Activated CD8-positive, alpha-beta memory T cell treated with anti-CD3 and anti-CD28 coated beads, Interleukin-2, amount 50 U/mL, for 24 hours (primary cell): Measurements from ENCODE around the gene KRTAP4-5.
"Not testable (repeated sequence)": the region's sequence is repeated elsewhere in the genome, so short reads cannot be mapped to it uniquely, and the experiment has no call there.

Experiments used
- DNase-seq: peaks from one replicate; pipeline ENCODE4 v3.0.0-alpha.2; 2020; ENCODE audit errors: extremely low read depth

KRTAP4-5 gene

DNA sequence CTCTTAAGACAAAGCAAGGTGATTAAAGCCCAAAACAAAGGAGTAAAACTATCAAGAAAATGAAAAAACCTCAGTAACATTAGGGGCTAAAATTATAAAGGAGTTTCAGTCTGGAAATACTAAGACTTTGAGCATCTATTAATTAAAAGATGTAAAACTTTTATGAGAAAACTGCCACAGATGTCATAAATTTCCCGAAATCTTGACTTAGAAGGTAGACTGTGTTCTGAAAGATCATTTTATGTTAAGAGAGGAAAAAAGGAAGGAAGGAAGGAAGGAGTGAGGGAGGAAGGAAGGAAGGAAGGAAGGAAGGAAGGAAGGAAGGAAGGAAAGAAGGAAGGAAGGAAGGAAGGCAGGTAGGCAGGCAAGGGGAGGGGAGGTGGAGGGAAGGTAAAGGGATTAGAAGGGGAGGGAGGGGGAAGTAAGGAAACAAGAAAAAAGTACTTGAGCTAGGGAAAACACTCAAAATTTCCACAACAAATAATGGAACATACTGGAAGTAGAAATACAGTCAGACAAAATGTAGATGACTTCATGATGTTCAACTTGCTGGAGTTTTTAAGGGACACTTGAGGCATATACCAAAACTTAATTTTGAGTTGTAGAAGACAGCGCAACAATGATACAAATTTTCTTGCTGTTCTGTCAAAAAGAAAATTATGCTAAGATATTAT lies 2.0 kb downstream of the KRTAP4-5 start:
- DNase-seq = no peak

DNA sequence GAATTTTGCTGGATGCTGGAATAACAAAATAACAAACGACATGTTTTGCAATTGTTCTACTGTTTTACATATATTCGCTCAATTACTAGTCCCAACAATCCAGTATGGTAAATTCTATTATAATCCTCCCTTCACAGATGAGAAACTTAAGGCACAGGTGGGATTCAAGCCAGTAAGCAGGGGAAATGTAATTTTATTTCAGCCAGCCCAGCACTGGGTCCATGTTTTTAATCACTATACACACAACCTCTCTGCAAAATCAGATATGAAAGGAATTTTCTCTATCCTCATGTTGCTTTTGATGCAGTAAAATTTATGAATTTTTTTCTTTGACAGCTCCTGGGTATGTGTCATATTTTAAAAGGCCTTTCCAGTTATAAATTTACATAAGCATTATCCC lies 4.4 kb downstream of the KRTAP4-5 start:
- no peak for DNase-seq

DNA sequence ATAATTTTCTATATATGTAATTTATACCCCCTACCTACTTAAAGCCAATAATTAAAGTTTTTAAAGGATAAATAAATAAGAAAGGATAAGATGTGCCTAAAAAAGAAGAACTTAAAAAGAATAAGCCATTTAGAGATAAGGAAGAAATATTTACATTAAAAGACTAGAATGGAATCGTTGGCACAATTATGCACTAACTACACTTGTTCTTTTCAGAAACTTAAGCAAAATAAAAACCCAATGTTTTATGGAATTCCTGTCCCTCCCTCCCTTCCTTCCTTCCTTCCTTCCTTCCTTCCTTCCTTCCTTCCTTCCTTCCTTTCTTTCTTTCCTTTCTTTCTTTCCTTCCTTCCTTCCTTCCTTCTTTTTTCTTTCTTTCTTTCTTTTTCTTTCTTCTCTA lies 4.8 kb downstream of the KRTAP4-5 start:
- no peak for DNase-seq

DNA sequence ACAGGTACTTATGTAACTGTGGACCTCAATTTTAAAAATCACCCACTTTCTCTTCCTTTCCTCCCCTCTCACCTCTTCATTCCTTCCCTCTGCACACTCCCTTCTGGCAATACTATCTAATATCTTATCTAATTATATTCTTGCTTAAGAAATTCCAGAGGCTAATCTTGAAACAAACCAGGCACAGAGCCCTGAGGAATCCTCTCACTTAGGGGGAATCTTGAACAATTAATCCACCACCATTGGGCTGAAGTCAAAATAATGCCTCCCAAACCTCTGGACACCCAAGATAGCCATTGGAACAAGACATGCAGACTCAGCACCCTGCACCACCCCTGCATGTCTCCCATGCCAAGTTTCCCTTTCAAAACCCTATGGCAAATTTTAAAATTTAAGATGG lies 8.3 kb downstream of the KRTAP4-5 start:
- no peak for DNase-seq

DNA sequence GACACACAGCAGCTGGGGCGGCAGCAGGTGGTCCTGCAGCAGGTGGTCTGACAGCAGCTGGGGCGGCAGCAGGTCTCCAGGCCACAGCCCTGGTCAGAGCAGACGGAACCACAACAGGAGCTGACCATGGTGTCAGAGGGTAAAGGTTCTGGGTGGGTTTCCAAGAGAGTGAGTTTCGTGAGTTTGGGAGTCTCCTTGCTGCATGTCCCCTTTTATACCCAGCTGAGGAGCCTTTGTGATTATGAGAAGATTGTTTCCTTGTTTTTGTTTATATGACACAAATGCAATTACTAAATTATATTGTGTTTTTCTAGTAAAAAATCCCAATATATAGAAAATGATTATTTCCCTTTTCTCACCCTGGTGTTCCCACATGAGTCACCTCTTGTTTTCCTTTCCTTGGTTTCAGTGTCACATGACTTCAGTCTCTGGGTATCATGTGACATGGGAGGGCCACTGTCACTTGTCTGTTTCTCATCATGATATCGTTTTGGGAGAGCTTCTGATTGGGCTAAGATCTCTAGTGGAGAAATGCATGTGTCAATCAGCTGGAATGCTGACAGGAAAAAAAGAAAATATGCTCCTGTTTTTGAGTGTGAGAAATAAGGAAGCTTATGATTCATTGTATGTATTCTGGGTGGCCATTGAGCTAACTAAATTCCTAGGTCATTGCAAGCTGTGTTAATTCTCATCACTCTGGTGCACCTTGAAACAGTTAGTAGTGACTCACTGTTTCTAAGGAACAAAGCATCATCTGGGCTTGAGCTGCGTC lies 9.1 kb downstream of the KRTAP4-5 start, which contains the start of gene KRTAP4-6:
Gene KRTAP4-6 (minus strand): TSS at position 185 of the 772 bp plus-strand sequence. CDS start 57 bp downstream, at position 128.
- DNase-seq = no peak

DNA sequence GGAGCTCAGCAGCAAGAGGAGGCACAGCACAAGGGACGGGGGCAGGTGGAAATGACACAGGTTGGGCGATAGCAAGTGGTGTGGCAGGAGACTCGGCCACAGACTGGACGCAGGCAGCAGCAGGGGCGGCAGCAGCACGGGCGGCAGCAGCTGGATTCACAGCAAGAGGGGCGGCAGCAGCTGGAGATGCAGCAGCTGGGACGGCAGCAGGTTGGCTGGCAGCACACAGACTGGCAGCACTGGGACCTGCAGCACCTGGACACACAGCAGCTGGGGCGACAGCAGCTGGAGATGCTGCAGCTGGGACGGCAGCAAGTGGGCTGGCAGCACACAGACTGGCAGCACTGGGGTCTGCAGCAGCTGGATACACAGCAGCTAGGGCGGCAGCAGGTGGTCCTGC lies 9.8 kb downstream of the KRTAP4-5 start:
- not testable (repeated sequence) for DNase-seq

DNA sequence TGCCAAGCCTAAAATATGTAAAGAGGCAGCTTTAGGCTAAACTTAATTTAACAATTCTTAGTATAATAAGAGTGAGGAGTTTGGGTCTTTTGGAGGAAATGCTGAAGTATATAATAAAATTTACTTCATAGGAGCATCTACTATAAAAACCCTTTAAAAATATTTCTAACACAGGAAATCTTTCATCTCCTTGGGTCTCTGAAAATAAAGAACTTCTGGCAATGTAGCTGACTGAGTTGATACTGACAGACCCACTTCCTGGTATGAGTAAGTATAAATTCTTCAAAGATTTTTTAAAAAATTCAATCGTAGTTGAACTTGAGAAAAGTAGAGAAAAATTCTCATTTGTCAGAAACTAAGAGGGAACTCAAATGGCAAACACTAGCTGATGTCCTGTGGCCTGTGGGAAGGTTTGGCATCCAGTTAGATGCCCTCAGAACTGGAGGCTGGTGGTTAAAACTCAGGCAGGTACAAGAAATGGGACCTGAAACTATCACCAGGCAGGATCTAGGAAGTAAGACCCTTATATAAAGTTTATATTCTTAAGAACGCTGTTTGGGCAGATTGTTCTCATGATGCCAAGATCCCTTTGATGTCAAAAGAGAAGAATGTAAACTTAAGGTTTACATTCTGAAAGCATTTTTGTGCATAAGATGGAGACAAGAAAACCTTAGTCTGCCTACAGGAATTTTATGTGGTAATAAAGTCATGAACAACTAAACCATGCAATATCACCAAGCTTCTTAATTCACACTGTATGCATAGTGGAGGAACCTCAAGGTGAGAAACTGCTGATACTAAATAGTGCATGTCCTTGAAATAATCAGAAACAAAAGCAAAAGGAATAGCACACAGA lies 15.5 kb downstream of the KRTAP4-5 start:
- no peak for DNase-seq

DNA sequence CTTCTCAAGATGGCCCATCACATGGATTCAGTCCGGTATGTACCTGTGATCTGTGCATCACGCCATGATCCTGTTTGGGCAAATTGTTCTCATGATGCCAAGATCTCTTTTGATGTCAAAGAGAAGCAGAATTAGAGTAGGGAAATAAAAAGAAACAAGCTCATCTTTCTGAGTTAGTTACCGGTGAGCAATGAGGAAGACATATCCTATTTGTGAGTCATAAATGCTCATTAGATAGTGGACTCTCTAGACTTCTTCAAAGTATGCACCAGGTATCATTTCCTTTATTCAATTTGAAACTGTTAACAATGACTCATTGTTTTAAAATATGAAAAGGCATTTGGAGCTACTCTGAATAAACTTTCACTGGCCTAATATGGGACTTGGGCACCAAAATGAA lies 17.6 kb downstream of the KRTAP4-5 start:
- no peak for DNase-seq

DNA sequence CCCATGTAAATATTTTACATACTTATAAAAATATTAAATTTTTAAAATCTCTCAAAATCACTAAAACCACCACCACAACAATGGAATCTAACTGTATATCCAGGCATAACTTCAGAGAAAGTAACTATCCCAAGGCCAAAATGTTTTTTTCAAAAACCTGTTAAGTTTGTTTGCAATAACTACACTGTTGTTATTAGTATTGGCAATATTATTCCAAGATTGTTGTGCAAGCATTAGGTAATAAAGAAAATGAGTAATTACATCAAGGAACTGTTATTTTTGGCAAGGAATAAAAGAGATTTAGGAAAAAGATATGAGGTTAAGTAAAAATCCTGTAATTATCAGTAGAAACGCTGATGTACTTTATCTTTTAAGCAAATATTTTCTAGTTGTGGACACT lies 22.3 kb downstream of the KRTAP4-5 start:
- DNase-seq = no peak

DNA sequence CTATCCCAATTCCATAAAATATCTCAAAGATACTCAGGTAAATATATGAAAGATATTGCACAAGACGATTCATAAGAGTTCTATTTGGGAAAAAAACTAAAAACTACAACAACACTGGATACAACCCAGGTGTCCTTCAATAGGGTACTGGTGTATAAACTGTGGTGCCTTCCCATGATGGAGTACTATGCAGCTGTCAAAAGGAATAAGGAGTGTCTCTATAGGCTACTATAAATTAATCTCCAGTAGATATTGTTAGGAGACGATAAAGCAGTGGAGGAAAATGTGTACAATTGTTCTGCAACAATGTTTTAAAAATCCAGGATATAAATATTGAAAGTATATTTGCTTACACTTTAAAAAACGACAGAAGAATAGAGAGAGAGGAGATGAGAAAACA lies 23.2 kb downstream of the KRTAP4-5 start:
- DNase-seq = no peak

DNA sequence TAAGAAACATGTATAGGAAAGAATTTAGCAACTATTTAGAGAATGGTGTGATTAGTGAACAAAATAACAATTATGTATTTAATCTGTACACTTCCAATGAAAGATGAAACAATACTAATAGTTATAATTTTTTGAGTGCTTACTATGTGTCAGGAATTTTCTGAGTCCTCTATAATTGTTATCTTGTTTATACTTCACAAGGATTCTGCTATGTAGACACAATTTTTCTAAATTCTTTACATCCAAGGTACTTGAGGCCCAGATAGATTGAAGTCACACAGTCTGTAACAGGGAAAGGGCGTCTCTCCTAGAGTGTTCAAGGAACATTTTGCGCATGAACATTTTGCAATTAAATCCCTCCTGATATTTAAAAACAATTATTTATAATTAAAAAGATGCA lies 24.6 kb downstream of the KRTAP4-5 start:
- DNase-seq = no peak

DNA sequence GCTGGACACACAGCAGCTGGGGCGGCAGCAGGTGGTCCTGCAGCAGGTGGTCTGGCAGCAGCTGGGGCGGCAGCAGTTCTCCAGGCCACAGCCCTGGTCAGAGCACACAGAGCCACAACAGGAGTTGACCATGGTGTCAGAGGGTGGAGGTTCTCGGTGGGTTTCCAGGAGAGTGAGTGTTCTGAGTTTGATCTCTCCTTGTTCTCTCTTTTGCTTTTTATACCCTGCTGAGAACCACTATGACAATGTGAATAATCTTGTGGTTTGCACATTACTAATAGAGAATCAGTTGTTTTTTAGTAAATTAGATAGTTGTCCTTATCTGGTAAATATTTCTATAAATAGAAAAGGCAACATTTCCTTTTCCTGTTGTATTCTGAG lies 25.6 kb downstream of the KRTAP4-5 start, which contains the start of gene KRTAP4-12:
Gene KRTAP4-12 (minus strand): TSS at position 192 of the 381 bp plus-strand sequence. CDS start 60 bp downstream, at position 132.
- DNase-seq = not testable (repeated sequence)

DNA sequence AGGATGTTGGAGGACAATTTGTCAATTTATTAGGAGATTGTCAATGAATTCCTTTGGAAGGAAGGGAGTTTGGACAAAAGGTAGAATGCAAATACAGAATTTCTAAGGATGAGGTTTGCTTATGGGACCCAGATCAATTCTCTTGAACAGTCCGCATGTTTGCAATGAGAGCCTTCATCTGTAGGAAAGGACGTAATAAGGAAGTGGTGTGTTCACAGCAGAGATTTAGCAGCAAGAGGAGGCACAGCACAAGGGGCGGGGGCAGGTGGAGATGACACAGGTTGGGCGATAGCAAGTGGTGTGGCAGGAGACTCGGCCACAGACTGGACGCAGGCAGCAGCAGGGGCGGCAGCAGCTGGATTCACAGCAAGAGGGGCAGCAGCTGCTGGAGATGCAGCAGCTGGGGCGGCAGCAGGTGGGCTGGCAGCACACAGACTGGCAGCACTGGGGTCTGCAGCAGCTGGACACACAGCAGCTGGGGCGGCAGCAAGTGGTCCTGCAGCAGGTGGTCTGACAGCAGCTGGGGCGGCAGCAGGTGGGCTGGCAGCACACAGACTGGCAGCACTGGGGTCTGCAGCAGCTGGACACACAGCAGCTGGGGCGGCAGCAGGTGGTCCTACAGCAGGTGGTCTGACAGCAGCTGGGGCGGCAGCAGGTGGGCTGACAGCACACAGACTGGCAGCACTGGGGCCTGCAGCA lies 26.2 kb downstream of the KRTAP4-5 start:
- DNase-seq = not testable (repeated sequence)

DNA sequence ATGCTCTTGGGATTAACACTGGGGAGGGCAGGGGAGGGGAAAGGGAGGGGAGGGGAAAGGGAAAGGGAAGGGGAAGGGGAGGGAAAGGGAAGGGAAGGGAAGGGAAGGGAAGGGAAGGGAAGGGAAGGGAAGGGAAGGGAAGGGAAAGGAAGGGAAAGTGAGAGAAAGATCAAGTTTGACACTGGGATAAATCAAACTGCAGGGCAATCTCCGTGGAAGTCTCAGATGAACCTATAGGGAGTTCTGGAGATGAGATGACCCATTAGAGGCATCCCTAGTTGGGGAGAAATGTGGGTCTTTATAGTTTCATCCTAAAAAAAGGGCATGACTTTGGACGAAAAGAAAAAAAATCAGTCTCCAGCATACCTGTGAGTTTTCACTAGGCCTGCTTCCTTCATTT lies 27.9 kb downstream of the KRTAP4-5 start:
- no peak for DNase-seq

DNA sequence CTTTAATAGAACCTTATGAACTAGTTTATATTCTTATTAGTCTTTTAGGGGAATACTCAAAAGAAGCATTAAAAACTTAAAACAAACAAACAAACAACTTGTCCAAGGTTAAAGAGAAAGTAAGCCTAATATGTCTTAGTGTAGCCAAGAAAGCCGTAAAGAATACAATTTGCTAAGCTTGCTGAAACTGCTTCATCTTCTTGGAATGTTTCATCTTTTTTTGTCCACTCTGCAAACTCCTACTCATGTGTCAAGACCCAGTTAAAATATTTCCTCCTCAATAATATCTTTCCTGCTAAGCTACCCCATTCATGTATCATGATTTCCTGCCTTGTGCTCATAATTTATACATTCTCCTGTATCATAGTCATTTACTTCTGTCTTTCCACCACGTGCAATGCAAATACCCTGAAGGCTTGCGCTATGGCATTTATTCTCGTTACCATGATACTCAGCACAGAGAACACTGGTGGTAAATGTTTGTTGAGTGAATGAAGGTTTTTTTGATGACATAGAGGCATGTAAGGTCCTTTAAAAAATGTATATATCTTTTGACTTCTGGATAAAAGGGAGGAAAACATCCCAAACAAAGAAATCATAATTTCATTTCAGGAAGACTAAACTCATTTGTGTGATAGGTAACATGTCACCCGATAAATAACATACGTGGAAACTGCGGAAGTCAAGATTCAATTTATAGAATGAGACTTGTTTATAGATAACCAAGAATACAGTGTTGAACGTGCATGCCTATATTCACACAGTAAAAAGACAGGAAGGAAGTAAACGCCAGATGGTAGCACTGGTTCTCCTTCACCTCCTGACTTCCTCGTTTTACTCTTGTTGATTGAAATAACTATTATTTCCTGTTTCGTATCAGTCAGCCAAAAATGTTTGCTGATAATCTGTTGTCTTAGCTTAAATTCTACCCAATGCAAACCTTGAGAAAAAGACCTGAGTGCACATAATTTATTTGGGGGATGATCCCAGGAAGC lies 29.6 kb downstream of the KRTAP4-5 start:
- DNase-seq = not testable (repeated sequence)

DNA sequence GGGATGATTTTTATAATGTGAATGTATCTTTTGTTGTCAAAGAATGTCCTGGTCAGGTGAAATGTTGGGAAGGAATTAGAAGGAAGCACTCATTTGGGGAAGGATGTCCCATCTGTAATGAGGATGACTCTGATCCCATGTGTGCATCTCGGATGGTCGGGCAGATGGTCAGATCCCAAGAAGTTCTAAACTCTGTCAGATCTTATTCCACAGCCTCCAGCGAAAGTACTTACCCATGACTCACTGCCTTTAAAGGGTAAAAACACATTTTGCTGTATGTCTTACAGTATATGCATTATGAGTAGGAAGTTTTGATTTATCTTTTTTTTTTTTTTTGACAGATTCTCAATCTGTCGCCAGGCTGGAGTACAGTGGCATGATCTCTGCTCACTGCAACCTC lies 30.9 kb downstream of the KRTAP4-5 start:
- DNase-seq = no peak

DNA sequence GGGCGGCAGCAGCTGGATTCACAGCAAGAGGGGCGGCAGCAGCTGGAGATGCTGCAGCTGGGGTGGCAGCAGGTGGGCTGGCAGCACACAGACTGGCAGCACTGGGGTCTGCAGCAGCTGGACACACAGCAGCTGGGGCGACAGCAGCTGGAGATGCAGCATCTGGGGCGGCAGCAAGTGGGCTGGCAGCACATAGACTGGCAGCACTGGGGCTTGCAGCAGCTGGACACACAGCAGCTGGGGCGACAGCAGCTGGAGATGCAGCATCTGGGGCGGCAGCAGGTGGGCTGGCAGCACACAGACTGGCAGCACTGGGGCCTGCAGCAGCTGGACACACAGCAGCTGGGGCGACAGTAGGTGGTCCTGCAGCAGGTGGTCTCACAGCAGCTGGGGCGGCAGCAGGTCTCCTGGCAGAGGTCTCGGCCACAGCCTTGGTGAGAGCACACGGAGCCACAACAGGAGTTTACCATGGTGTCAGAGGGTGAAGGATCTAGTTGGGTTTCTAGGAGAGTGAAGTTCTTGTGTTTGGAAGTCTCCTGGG lies 31.7 kb downstream of the KRTAP4-5 start, which contains the start of gene KRTAP4-11:
Gene KRTAP4-11 (minus strand): TSS at position 528 of the 541 bp plus-strand sequence. CDS start 58 bp downstream, at position 470.
- DNase-seq = not testable (repeated sequence)

DNA sequence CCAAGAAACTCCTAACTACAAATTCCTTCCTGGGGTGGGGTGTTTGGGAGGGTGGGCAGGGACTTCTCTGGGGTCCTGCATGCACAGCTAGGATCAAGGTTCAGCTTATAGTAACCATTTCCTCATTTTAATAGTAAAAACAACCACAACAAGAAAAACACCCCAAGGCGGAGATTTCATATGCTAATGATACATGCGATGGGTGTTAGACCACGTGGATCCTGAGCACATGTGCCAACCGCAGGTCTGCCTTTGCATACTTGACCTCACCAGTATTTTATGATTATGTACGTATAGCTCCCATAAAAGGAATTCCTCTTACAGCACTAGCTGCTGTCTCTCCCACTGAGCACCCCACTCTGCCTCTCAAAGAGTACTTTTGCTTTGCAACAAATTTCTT lies 33.3 kb downstream of the KRTAP4-5 start:
- DNase-seq = no peak

DNA sequence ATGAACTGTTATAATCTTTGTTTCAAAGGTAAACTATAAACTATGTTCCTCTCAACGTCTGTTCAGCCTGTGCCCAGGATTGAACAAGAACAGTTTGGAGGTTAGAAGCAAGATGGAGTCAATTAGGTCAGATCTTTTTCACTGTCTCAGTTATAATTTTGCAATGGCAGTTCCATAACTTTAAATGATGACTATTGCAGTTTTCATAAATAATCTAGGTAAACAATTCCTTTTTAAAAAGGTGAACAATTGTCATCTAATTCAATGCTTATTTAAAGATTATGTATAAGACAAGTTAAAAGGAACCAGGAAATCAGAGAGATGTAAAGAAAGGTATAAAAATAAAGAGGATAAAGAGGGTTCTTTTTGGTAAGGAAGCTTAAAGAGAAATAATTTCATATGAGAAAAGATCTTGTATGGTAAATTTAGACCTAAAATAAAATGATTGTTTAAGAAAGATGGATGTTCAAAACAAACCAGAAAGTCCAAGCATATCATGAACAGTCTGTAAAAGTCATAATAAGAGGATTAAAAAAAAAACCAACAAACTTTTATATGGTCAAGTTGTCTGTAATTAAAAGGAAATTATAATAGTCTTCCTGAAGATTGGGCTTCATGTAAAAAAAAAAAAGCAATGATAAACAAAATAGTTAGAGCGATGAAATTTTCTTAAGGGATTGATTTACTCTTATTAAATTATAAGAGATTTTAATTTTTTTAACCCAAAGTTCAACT lies 38.3 kb downstream of the KRTAP4-5 start:
- no peak for DNase-seq
